Measurements from ENCODE around the gene GCG. TPM values are rescaled to one million over a fixed set of nuclear protein-coding genes. Genes with fewer than 3 reads are reported as not detected.

GCG gene
- total and polyA plus RNA-seq, 2 donors (not counting 1 experiment from before 2014, with no cell fraction given), result not detected

DNA sequence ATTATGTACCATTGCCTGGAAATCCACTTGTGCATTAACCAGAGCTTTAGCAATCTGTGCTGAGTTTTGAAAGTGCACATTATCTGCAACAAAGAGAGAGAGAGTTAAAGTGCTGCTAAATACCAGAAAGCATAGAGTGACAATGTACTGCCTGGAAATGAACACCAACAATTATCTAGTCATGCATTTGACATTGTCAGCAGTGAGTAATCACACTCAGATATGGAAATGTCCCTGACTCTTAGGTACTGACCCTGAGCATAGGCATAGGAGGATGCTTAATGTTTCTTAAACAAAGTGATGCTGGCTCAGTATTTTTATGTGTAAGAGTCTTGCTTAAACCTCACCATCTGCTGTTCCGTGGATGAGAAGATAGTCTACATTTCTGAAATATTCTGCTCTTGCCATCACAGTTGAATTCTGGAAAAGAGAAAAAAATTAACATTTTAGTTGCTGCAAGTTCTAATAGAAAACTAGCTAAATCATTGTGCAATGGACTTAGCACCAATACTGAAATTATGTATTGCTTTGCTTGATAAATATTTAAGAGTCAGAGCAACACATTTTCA is 20.8 kb upstream of the GCG start:
- Histone ChIP-seq H3K4me1 (ENCODE audit: control insufficient read depth in 2 of 2, insufficient read depth in 2 of 2, low read length in 2 of 2) (no peaks in the 10 kb centered on the region), H3K27me3 (replicated peaks in 1 of 4; ENCODE audit: control extremely low read depth in 1 of 4, control insufficient read depth in 3 of 4, insufficient read depth in 4 of 4, low read length in 3 of 4) (no peaks in the 10 kb centered on the region), H3K9me3 (ENCODE audit: control extremely low read depth in 1 of 3, control insufficient read depth in 2 of 3, insufficient read depth in 1 of 3, low read length in 2 of 3) (no peaks in the 10 kb centered on the region), H2AFZ (ENCODE audit: insufficient read depth, low read depth, low read length, poor library complexity, severe bottlenecking) (no peak overlapping the region), H3K27ac (ENCODE audit: low read length in 2 of 2) (no peak overlapping the region), H3K4me2 (replicated peaks; ENCODE audit: low read depth, low read length, poor library complexity, severe bottlenecking) (no peak overlapping the region), H3K4me3 (ENCODE audit: control extremely low read depth in 1 of 5, extremely low read depth in 1 of 5, insufficient read depth in 1 of 5, low read depth in 2 of 5, low read length in 4 of 5) (no peak overlapping the region), H3K9ac (ENCODE audit: low read length) (no peak overlapping the region), H3K79me2 (ENCODE audit: control insufficient read depth, insufficient read depth, low read length) (no peaks in the 10 kb centered on the region), H3K36me3 (replicated peaks in 1 of 2; ENCODE audit: control extremely low read depth in 1 of 2, control insufficient read depth in 1 of 2, extremely low read depth in 1 of 2, insufficient read depth in 2 of 2, low read length in 1 of 2) (no peaks in the 10 kb centered on the region), H4K20me1 (ENCODE audit: control insufficient read depth, insufficient read depth, low read length, poor library complexity, severe bottlenecking) (no peaks in the 10 kb centered on the region)
- H3K27ac Mint-ChIP-seq, result no peak overlapping the region
- no peak overlapping the region for H3K4me3 Mint-ChIP-seq
- intact Hi-C loops (cut with micrococcal nuclease), result no loop called here
- H3K27me3 Mint-ChIP-seq, result peaks cover 24% of the 10 kb centered on the region
- whole genome bisulfite sequencing (ENCODE audit: insufficient coverage), result no CpG with 5 or more reads among the region's 1 CpG
- DNase-seq (no peak), ATAC-seq (ENCODE audit: low read depth) (no peak)
- ChIA-PET CTCF (interaction anchor here (1.0 kb wide), 1 partner anchor 45 kb away, joined by 3 read pairs; no protein-coding TSS in a partner anchor), POLR2A (no interaction called here)
- TF ChIP-seq, protein P1, sequence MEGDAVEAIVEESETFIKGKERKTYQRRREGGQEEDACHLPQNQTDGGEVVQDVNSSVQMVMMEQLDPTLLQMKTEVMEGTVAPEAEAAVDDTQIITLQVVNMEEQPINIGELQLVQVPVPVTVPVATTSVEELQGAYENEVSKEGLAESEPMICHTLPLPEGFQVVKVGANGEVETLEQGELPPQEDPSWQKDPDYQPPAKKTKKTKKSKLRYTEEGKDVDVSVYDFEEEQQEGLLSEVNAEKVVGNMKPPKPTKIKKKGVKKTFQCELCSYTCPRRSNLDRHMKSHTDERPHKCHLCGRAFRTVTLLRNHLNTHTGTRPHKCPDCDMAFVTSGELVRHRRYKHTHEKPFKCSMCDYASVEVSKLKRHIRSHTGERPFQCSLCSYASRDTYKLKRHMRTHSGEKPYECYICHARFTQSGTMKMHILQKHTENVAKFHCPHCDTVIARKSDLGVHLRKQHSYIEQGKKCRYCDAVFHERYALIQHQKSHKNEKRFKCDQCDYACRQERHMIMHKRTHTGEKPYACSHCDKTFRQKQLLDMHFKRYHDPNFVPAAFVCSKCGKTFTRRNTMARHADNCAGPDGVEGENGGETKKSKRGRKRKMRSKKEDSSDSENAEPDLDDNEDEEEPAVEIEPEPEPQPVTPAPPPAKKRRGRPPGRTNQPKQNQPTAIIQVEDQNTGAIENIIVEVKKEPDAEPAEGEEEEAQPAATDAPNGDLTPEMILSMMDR (IDR thresholded peaks at IDR 0.05), result no peak
- TF ChIP-seq EZH2 (IDR thresholded peaks at IDR 0.05; ENCODE audit: borderline replicate concordance, insufficient read depth, low read depth, low read length, poor library complexity, severe bottlenecking), result no peak
- H3K4me1 Mint-ChIP-seq, result no peaks in the 10 kb centered on the region
- no peaks in the 10 kb centered on the region for H3K9me3 Mint-ChIP-seq (ENCODE audit: insufficient read depth)

DNA sequence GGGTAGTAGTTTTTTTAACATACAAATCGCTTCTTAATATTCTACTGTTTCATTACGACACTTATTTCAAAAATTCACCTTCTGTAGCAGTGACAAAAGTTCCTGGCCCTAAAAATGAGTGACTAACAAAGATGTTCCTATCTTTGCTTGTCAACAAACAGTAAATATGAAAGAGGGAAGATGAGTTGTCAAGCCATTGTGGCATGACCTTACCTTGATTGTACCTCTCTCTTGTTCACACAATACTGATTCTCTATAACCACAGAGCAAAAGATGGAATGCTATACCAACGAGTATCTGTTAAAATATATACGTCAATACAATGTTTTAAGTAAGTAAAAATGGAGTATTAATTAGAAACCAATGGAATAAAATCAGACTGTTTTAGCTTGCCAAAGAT is 14.7 kb upstream of the GCG start:
- H3K79me2 ChIP-seq (ENCODE audit: control insufficient read depth, insufficient read depth, low read length), result no peaks in the 10 kb centered on the region
- ChIA-PET POLR2A (no interaction called here), CTCF (interaction anchor here (1.1 kb wide), 1 partner anchor 13 kb away, joined by 3 read pairs; no protein-coding TSS in a partner anchor)
- no peak overlapping the region for H3K27ac Mint-ChIP-seq
- DNase-seq, result no peak
- peaks cover 0 to 3% (median 0%) of the 10 kb centered on the region in 4 experiments for H3K27me3 ChIP-seq (replicated peaks in 1 of 4; ENCODE audit: control extremely low read depth in 1 of 4, control insufficient read depth in 3 of 4, insufficient read depth in 4 of 4, low read length in 3 of 4)
- no peaks in the 10 kb centered on the region for H3K36me3 ChIP-seq (replicated peaks in 1 of 2; ENCODE audit: control extremely low read depth in 1 of 2, control insufficient read depth in 1 of 2, extremely low read depth in 1 of 2, insufficient read depth in 2 of 2, low read length in 1 of 2)
- no peaks in the 10 kb centered on the region for H3K9me3 ChIP-seq (ENCODE audit: control extremely low read depth in 1 of 3, control insufficient read depth in 2 of 3, insufficient read depth in 1 of 3, low read length in 2 of 3)
- H3K27ac ChIP-seq (ENCODE audit: low read length in 2 of 2), result no peak overlapping the region
- TF ChIP-seq, protein P1 (IDR thresholded peaks at IDR 0.05), result no peak
- H4K20me1 ChIP-seq (ENCODE audit: control insufficient read depth, insufficient read depth, low read length, poor library complexity, severe bottlenecking), result no peaks in the 10 kb centered on the region
- H3K9me3 Mint-ChIP-seq (ENCODE audit: insufficient read depth), result no peaks in the 10 kb centered on the region
- H3K4me3 ChIP-seq (ENCODE audit: control extremely low read depth in 1 of 5, extremely low read depth in 1 of 5, insufficient read depth in 1 of 5, low read depth in 2 of 5, low read length in 4 of 5), result no peak overlapping the region
- H3K4me1 Mint-ChIP-seq, result no peaks in the 10 kb centered on the region
- no peak overlapping the region for H3K4me3 Mint-ChIP-seq
- no peak for ATAC-seq (ENCODE audit: low read depth)
- intact Hi-C loops (cut with micrococcal nuclease), result no loop called here
- H3K4me2 ChIP-seq (replicated peaks; ENCODE audit: low read depth, low read length, poor library complexity, severe bottlenecking), result no peak overlapping the region
- peaks cover 26% of the 10 kb centered on the region for H3K27me3 Mint-ChIP-seq
- no peak overlapping the region for H3K9ac ChIP-seq (ENCODE audit: low read length)
- WGBS (ENCODE audit: insufficient coverage), result 100% methylated on average over 1 of the region's 4 CpGs
- H2AFZ ChIP-seq (ENCODE audit: insufficient read depth, low read depth, low read length, poor library complexity, severe bottlenecking), result no peak overlapping the region
- no peaks in the 10 kb centered on the region for H3K4me1 ChIP-seq (ENCODE audit: control insufficient read depth in 2 of 2, insufficient read depth in 2 of 2, low read length in 2 of 2)

All from B cell (primary cell).